T-helper 2 cell treated with Interferon-gamma antibody and Interleukin-4, amounts not matched to agents 100 ng/mL and 5 ng/mL, for 36 hours (primary cell): Measurements from ENCODE around the gene CPD. TPM values are rescaled to one million over a fixed set of nuclear protein-coding genes. Genes with fewer than 3 reads are reported as not detected.
"Not testable (repeated sequence)": the region's sequence is repeated elsewhere in the genome, so short reads cannot be mapped to it uniquely, and the experiment has no call there.

Source experiments
- intact Hi-C: fragments of 100-400 bp; cut with micrococcal nuclease; formaldehyde crosslinking; loops from one replicate; pipeline ENCODE4 v1.15.1; 2023
- total RNA-seq: library from RNA; stranded (reverse); gene quantifications from 2 replicates; pipeline ENCODE4 v1.2.3, GENCODE V29; 2022

CPD gene
- 17.2 and 18.2 TPM in 2 replicates for total RNA-seq

DNA sequence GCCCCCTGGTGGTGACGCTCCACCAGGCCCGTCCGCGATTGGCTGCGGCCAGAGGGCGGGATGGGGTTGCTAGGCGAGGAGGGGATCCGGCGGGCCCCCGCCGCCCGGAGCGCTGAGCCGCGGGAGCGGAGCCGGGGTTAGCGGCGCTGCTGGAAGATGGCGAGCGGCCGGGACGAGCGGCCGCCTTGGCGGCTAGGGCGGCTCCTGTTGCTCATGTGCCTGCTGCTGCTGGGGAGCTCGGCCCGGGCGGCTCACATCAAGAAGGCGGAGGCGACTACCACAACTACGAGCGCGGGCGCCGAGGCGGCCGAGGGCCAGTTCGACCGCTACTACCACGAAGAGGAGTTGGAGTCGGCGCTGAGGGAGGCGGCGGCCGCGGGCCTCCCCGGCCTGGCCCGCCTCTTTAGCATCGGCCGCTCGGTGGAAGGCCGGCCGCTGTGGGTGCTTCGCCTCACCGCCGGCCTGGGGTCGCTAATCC, at the start of gene CPD:
Gene CPD, plus strand, starts transcription at position 103 of the 478 bp plus-strand sequence. Its CDS starts 54 bp downstream, at position 157.
- intact Hi-C loops, result loop anchor here (1.0 to 10.0 kb wide), 4 partner anchors 15 to 336 kb away; no protein-coding TSS in a partner anchor

DNA sequence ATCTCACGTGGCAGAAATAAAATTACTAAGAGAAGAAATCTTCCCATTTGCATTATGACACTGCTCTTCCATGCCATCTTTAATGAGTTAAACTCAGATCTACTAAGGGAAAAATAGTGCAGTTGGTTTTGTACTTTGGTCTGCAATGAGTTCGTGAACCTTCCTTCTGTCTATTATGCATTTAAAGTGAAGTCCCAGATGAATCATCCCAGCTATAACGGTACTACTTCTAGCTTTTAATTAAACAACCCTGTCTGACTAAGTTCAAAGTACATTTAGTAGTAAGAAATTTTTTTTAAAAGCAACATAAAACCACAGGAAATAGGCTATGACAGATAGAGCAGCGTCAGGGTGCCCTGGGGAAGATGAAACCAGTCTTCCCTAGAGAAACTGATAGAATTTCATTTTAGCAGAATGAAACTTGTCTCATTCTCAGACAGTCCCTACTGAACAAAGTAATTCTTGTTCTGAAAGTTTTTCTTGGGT, 46.6 kb upstream of the CPD start:
- intact Hi-C loops, result no loop called here

DNA sequence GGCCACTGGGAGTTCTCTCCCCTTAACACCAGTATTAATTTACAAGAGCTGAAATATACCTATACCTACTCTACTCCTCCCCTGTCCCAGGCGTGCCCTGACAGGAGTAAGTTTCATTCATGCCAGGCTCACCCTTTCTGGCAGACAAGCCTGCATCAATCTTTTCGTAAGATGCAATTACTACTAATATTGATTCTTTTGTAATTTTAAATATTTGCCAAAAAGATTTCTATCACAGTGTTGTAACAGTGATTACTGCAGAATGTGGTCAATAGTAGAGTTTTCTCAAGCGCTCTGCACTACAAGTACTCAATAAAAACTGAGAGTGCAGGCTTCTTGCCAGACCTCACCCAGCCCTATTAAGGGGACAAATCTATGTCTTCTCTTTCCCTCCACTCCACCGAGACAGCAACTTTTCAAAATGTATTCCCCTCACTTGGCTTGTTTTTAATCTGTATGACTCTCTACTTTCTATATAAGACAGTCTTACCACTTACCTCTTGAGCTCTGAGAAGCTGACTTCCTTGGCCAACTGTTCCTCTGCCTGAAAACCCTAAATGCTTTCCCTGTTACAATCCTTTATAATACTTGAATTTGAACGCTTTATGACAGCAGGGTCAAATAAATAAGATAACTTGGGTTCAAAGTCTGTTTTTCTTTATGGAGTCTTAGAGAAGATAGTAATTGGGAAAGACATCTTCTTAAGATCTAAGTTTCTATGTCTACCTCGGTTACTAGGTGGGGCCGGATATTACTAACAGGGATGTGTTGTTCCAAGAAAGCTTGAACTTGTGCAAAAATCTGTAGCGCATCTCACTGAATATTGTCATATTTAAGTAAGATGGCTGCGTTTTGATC, 45.0 kb upstream of the CPD start, which contains the start of gene TMIGD1:
Gene TMIGD1, minus strand, starts transcription at position 555 of the 858 bp plus-strand sequence. CDS start 1,924 bp downstream, outside the sequence.
- intact Hi-C loops, result no loop called here

DNA sequence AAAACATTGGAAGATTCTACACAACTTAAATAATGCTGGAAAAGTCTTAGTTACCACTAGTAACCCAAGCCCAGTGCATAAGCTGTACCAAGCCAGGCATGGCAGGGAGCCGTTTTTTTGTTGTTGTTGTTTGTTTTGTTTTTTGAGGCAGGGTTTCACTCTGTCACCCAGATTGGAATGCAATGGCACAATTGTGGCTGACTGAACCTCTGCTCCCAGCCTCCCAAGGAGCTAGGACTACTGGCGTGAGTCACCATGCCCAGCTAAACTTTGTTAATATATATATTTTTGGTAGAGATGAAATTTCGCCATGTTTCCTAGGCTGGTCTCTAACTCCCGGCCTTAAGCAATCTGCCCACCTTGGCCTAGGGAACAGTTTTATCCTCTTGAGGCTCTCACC, 44.3 kb upstream of the CPD start:
- intact Hi-C loops, result no loop called here

DNA sequence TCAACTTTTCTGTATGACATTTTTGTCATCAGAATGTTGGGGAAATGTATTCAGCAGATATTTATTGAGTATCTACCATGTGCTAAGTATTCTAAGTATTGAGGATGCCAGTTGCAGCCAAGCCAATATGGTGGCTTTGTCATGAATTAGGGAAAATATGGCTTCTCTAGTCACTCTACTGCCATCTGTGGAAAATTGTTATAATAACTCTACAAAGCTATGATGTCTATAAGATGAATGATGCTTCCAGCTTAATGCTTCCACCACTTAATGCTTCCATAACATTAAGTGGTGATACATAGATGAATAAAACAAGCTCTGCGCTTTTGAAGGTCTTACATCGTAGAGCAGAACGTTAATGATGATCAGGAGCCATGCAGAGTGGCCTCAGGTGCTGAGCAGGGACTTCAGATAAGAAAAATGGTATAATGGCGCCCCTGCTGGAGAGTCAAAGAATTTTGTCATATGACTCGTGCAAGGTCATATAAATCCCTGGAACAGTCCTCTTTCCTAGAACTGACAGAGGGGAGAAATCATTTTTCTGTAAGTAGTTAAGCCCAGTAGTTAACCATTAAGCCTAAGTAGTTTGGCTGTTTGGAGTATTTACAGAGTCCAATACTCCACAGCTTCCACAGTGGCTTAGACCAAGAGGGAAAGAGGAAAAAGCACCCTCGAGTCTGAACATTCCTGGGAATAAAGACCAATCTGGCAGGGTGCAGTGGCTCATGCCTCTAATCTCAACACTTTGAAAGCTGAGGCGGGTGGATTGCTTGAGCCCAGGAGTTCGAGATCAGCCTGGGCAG, 42.2 kb upstream of the CPD start:
- intact Hi-C loops, result loop anchor here (1.0 to 2.0 kb wide), 4 partner anchors 46 to 232 kb away; partner anchors contain the start of genes BLMH and NSRP1

DNA sequence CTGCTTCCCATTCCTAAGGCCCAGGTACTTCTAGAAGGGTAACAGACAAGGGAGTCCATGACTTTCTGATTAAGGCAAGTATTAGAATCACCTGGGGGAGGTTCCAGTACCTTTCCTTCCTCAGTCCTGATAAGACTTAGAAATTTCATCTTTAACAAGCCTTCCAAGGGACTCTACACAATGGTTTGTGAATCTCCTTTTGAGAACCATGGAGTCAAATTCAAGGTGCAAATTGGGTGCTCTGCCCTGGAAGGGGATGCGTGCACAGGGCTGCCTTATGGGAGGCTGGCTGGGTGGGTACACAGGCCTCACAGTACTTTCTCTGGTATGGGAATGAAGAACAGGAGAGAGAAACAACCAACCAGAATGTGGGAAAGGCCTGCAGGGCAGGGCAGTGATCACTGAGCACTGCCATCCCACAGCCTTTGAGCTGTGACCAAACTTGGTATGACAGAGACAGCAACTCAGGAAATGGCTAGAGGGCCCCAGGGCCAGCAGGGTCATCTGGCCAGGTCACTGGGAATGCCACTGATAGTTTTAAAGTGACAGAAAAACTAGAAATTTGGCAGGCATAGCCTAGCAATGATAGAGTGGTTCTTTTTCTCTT, 41.2 kb upstream of the CPD start:
- intact Hi-C loops, result loop anchor here (2.0 kb wide), 2 partner anchors 47 to 221 kb away; partner anchors contain the start of genes BLMH and NSRP1

DNA sequence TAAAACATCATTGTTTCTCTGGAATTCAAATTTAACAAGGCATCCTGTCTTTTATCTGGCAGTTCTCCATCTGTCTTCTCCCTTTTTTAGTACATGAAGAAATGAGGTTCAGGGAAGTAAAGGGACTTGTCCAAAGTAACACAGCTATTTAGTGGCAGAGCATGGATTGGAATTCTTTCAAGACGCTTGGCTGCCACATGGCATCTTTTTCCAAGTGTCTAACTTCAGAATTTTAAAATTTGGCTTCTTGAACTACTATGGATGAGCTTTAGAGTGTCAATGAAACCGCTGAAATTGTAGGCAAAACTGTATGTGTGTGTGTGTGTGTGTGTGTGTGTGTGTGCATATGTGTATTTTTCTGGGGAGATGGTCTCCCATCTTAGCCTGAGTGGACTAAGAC, 39.6 kb upstream of the CPD start:
- intact Hi-C loops, result no loop called here

DNA sequence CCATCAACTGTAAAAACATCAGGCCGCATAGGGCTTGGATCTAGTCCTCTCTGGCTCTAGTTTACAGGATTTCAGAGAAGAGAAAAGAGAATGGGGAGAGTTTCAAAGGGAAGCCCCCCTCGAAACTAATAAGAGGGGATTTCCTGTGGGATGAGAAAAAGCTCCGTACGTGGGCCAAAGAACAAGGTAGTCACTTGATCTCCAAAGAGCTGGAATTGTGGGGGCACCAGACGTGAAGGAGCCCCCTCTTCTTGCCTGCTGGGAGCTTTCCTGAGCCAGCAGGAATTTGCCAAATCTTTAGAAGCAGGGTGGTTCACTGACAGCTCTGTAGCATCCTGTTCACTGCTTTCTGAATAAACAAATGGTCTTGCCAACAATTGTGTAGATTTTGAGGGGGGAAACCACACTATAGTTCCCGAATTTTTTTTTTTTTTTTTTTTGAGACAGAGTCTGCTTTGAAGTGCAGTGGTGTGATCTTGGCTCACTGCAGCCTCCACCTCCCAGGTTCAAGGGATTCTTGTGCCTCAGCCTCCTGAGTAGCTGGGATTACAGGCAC, 37.8 kb upstream of the CPD start:
- intact Hi-C loops, result loop anchor here (5.0 kb wide), 1 partner anchor 36 kb away; the partner anchor contains the start of gene CPD

DNA sequence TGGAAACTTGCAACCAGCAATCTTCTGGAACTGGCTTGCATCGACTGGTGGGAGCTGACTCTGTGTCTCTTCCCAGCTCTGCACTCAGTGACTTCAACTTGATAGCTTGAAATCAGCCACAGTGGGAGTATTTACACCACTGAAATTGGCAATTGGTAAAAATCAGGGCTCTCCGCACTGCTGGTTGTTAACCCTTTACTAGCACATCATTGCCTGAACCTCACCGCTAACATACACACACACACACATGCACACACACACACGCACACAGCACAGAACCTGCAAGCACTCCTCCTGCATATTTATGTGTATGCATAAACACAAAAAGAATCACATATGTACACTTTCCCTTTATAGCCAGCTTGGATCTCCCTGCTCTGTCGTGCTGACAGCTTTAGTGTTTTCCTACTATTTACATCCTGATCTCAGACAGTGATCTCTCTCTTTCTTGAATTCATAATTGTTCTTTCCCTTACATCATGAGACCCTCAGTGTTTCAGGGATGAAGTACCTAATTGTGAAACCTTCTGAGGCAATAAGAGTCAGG, 37.0 kb upstream of the CPD start:
- intact Hi-C loops, result loop anchor here (5.0 kb wide), 1 partner anchor 36 kb away; the partner anchor contains the start of gene CPD

DNA sequence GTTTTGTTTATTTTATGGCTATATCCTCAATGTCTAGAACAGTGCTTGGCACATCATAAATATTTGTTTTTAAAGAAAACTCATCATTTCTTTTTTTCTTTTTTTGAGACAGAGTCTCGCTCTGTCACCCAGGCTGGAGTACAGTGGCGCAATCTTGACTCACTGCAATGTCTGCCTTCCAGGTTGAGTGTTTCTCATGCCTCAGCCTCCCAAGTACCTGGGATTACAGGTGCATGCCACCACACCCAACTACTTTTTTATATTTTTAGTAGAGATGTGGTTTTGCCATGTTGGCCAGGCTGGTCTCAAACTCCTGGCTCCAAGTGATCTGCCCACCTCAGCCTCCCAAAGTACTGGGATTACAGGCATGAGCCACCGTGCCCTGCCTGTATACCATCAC, 35.5 kb upstream of the CPD start:
- intact Hi-C loops, result loop anchor here (5.0 kb wide), 1 partner anchor 34 kb away; the partner anchor contains the start of gene CPD

DNA sequence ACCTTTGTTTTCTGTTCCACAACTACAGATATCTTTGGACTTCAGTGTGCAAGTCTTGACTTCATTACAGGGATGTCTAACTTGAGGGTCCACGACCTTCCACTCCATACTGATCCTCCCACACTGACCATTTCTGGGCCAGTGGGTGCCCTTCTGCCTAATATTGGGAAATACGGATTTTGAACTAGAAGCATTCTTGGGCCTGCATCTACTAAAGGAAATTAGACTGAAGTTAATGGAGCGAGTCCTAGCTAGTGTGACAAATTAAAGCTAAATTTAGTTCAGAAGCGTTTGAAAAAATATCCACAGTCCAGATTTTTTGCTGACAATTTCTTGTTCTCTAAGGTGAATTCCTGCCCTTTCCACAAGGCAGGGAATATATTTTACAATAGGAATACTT, 34.9 kb upstream of the CPD start:
- intact Hi-C loops, result loop anchor here (5.0 kb wide), 1 partner anchor 34 kb away; the partner anchor contains the start of gene CPD

DNA sequence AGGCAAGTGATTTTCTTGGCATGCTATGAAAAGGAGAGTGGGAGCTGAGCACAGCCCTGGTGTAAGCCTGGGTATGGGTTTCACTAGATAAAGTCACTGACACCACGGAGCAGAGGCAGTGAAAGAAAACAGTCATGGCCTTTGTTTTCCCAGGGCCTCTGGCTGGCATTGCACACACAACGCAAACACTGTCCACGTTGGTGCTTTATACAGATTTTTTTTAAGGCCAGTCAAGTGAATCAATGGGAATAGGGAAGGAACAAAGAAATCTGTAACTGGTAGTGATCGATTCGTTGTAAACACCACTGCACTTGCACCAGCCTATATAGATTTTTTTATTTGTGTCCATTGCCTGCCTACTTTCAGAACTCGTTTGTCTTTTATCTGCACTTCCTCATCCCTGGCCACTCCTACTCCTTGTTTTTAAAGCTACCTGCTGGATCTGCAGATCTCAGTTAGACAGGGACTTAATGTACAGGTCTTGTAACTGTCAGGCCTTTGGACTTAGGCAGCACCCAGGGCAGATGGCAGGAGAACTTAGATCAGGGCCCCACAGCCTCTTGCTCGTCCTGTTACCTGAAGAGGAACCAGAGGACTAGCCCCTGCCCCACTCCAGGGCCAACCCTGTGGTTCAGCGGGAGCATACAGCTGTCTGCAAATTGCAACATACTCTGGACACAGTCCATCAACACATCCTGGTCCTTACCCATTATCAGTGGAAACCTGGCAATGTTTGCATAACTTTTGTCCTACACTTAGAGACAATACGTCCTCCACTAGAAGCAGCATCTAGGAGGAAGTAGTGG, 34.2 kb upstream of the CPD start:
- intact Hi-C loops, result loop anchor here (5.0 kb wide), 1 partner anchor 33 kb away; the partner anchor contains the start of gene CPD

DNA sequence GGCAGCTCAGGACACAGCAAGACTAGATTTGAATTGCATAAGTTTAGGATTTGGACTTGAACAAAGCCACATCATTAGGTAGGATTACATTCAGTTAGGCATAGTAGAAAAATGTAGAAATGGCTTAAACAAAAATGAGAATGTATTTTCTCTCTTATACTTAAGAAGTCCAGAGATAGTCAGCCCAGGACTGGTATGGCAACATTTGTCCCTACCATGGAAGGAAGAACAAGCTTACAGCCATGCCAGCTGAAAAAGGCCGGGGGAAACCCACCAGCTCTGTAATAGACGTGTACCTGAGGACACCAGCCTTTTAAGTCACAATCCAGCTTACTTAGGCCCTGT, 33.7 kb upstream of the CPD start:
- intact Hi-C loops, result no loop called here

DNA sequence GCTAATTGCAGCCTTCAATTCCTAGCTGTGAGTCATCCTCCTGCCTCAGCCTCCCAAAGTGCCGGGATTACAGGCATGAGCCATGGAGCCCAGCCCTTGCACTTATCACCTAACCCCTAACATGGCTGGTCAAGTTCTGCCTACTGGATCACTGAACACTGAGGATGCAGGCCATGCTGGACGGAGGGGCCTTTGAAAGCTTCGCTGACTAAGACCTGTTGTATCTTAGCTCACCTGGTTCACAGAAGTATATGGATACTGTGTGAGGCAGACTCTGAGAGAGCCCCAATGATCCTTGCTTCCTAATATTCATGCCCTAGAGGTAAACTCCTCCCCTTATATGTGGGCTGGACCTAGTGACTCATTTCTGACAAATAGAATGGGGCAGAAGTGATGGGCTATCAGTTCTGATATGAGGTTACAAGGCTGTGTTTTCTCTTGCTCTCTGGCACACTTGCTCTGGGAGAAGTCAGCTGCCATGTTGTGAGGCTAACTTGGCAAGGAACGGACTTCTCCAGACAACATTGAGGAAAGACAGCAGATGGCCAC, 33.1 kb upstream of the CPD start:
- intact Hi-C loops, result no loop called here

DNA sequence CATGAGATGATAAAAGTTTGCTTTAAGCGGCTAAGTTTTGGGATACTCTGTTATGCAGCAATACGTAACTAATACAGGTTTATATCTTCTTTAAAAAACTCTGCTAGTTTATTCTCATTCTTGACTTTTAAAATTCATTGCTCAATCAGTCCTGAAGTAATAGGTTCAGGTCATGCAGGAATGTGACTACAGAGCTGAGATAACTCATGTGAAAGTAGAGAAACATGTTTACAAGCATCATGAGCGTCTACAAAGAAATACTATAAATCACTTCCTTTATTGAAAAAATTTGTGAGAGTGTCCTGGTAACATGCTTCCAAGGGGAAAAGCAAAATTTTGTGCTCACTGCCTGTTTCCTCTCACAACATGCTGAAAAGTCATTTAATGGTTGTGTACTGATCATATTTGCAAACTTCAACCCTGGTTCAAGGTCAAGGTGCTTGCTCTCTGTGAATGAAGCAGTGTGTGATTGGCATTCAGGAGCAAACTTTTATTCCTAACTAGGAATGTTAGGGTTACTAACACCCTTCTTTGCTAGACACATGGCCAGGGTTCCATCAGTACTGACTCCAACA, 32.4 kb upstream of the CPD start:
- intact Hi-C loops, result no loop called here

DNA sequence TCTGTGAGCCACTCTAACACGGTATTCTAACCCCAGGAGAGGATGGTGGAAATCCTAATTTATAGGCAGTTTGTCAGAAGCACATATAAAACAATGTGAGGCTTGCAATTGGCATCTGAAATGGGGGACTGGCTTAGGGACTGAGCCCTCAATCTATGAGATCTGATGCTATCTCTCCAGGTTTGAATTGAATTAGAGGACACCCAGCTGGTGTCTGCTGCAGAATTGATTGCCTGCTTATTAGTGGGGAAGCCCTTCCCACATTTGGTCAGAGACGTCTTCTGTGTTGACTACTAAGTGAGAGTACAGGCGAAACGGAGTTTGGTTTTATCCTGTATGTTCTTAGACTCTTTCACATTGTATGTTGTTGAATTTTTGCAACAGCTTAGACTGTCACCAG, 31.2 kb upstream of the CPD start:
- intact Hi-C loops, result no loop called here

DNA sequence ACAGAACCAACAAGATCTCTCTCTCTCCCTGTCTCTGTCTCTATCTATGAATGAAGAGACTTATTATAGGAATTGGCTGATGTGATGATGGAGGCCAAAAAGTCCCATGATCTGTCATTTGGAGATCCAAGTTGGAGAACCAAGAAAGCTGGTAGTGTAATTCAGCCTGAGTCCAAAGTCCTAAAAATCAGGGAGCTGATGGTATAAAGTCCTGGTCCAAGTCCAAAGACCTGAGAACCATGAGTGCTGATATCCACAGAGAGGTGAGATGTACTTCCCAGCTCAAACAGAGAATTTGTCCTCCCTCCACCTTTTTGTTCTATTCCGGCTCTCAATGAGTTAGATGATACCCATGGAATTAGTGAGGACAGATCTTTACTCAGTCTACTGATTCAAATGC, 29.5 kb upstream of the CPD start:
- intact Hi-C loops, result no loop called here

DNA sequence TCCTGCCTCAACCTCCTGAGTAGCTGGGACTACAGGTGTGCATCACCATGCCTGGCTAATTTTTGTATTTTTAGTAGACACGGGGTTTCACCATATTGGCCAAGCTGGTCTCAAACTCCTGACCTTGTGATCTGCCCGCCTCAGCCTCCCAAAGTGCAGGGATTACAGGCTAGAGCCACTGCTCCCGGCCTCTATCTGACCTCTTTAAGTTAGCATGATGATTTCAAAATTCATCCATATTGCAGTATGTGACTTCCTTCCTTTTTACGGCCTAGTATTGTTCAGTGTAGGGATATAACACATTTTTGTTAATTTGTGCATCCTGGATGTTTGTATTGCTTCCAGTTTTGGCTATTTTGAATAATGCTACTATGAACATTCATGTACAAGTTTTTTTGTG, 27.5 kb upstream of the CPD start:
- intact Hi-C loops, result not testable (repeated sequence)

DNA sequence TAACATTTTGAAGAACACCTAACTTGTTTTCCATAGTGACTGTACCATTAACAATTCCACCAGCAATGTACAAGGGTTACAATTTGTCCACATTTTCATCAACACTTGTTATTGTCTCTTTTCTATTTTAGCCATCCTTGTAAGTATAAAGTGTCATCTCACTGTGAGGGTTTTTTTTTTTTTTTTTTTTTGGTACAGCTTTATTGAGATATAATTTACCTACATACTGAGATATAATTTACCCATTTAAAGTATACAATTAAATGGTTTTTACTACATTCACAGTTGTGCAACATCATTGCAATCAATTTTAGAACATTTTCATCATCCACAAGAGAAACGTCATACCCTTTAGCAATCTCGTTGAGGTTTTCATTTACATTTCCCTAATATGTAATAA, 27.0 kb upstream of the CPD start:
- intact Hi-C loops, result no loop called here
